Measurements from ENCODE around the gene PSME1. TPM values are rescaled to one million over a fixed set of nuclear protein-coding genes. Genes with fewer than 3 reads are reported as not detected.

Gene PSME1
- total RNA-seq, 1 experiment from 2014 or later = 76.8 TPM

DNA sequence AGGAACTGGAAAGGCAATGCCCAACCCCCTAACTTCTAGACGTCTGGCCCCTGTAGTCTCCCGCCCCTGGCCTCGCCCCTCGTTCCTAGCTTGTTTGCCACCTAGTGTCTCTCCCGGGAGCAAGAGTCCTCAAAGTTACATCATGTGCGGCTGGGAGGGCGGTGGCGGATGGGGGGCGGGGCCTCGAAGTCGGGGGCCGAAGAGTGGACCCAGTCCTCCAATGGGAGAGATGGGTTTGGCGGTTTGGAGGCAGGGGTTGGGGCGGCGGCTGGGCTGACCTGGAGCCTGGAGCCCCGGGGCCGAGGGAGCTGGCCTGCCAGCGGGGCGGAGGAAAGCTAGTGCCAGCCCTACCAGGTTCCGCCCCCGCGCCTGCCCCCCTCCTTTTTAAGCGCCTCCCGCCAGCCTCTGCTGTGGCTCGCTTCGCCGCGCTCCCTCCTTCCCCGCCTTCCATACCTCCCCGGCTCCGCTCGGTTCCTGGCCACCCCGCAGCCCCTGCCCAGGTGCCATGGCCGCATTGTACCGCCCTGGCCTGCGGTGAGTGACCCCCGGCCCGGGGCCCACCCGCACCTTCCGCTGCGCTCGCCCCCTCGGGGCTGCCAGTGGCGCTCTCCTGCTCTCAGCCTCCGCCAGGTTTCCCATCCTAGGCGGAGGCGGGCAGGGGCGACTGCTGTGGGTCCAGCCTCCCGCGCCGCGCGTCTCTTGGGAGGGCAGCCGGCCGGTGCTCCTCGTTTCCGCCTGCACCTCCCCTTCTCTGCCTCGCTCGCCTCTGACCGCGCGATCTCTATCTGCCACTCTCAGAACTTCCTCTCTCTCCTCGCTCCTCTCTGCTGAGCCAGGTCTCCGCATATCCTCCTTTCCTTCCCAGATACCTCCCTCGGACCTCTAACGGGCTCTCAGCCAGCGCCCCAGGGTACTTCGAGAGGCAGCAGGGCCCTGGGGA, 41.8 kb upstream of the PSME1 start, which contains the start of gene PCK2 (continued):
- TF ChIP-seq, protein P1, sequence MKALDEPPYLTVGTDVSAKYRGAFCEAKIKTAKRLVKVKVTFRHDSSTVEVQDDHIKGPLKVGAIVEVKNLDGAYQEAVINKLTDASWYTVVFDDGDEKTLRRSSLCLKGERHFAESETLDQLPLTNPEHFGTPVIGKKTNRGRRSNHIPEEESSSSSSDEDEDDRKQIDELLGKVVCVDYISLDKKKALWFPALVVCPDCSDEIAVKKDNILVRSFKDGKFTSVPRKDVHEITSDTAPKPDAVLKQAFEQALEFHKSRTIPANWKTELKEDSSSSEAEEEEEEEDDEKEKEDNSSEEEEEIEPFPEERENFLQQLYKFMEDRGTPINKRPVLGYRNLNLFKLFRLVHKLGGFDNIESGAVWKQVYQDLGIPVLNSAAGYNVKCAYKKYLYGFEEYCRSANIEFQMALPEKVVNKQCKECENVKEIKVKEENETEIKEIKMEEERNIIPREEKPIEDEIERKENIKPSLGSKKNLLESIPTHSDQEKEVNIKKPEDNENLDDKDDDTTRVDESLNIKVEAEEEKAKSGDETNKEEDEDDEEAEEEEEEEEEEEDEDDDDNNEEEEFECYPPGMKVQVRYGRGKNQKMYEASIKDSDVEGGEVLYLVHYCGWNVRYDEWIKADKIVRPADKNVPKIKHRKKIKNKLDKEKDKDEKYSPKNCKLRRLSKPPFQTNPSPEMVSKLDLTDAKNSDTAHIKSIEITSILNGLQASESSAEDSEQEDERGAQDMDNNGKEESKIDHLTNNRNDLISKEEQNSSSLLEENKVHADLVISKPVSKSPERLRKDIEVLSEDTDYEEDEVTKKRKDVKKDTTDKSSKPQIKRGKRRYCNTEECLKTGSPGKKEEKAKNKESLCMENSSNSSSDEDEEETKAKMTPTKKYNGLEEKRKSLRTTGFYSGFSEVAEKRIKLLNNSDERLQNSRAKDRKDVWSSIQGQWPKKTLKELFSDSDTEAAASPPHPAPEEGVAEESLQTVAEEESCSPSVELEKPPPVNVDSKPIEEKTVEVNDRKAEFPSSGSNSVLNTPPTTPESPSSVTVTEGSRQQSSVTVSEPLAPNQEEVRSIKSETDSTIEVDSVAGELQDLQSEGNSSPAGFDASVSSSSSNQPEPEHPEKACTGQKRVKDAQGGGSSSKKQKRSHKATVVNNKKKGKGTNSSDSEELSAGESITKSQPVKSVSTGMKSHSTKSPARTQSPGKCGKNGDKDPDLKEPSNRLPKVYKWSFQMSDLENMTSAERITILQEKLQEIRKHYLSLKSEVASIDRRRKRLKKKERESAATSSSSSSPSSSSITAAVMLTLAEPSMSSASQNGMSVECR (CRISPR knock-in tag; IDR thresholded peaks at IDR 0.05; ENCODE audit: borderline replicate concordance) = no peak; the same call in 1 of the 2 replicates
- TF ChIP-seq ETV6 (CRISPR knock-in tag; IDR thresholded peaks at IDR 0.05) (peak; percentile 61; the same call in 1 of the 2 replicates), FOXP1 (CRISPR knock-in tag; IDR thresholded peaks at IDR 0.05; ENCODE audit: borderline replicate concordance) (peak; percentile 90; the same call in 1 of the 2 replicates), TEAD4 (CRISPR knock-in tag; IDR thresholded peaks at IDR 0.05) (peak; percentile 25; the same call in 1 of the 2 replicates), ZBTB21 (CRISPR knock-in tag; IDR thresholded peaks at IDR 0.05; ENCODE audit: borderline replicate concordance) (no peak), NFE2L1 (CRISPR knock-in tag; IDR thresholded peaks at IDR 0.05) (no peak; the same call in 1 of the 2 replicates), OVOL2 (CRISPR knock-in tag; IDR thresholded peaks at IDR 0.05; ENCODE audit: borderline replicate concordance) (no peak), SOX15 (CRISPR knock-in tag; IDR thresholded peaks at IDR 0.05) (no peak), JUN (CRISPR knock-in tag; IDR thresholded peaks at IDR 0.05) (no peak), ZNF138 (CRISPR knock-in tag; conservative IDR thresholded peaks at IDR 0.05) (no peak; the same call in 1 of the 2 replicates), MYBL2 (CRISPR knock-in tag; IDR thresholded peaks at IDR 0.05) (no peak), RELA (CRISPR knock-in tag; IDR thresholded peaks at IDR 0.05; ENCODE audit: borderline replicate concordance) (peak; percentile 72; the same call in 1 of the 2 replicates), KAT7 (CRISPR knock-in tag; IDR thresholded peaks at IDR 0.05; ENCODE audit: borderline replicate concordance) (peak; percentile 88), CBFB (CRISPR knock-in tag; IDR thresholded peaks at IDR 0.05; ENCODE audit: low read depth) (no peak)
- TF ChIP-seq, protein P2, sequence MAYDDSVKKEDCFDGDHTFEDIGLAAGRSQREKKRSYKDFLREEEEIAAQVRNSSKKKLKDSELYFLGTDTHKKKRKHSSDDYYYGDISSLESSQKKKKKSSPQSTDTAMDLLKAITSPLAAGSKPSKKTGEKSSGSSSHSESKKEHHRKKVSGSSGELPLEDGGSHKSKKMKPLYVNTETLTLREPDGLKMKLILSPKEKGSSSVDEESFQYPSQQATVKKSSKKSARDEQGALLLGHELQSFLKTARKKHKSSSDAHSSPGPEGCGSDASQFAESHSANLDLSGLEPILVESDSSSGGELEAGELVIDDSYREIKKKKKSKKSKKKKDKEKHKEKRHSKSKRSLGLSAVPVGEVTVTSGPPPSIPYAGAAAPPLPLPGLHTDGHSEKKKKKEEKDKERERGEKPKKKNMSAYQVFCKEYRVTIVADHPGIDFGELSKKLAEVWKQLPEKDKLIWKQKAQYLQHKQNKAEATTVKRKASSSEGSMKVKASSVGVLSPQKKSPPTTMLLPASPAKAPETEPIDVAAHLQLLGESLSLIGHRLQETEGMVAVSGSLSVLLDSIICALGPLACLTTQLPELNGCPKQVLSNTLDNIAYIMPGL (CRISPR knock-in tag; IDR thresholded peaks at IDR 0.05) = no peak; the same call in 1 of the 2 replicates
- TF ChIP-seq, protein P3, sequence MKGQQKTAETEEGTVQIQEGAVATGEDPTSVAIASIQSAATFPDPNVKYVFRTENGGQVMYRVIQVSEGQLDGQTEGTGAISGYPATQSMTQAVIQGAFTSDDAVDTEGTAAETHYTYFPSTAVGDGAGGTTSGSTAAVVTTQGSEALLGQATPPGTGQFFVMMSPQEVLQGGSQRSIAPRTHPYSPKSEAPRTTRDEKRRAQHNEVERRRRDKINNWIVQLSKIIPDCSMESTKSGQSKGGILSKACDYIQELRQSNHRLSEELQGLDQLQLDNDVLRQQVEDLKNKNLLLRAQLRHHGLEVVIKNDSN (CRISPR knock-in tag; IDR thresholded peaks at IDR 0.05) = no peak
- TF ChIP-seq, protein P4, sequence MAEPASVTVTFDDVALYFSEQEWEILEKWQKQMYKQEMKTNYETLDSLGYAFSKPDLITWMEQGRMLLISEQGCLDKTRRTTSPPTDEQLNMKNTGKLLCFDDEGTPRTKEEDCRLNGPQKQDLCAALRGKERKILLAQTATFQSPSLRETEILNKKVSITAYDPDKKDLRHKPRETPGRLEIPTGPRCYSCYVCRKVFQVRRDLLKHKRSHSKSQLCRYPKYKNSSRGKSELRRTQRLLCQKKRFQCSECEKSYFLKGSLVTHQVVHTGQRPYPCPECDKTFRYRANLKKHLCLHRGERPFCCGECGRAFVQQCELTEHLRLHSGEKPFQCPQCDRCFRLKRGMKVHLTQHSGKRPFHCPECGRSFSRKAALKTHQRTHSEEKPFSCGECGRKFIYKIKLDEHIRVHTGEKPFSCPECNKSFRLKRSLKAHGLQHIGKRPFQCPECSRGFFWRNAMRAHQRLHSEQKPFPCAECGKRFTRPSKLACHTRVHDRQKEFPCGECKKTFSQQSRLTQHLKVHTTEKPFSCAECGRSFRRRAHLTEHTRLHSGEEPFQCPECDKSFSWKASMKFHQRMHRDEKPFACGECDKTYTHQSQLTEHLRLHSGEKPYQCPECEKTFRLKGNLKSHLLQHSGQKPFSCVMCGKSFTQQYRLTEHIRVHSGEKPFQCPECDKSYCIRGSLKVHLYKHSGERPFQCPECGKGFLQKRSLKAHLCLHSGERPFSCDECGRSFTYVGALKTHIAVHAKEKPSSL (CRISPR knock-in tag; conservative IDR thresholded peaks at IDR 0.05) = no peak
- TF ChIP-seq, protein P5, sequence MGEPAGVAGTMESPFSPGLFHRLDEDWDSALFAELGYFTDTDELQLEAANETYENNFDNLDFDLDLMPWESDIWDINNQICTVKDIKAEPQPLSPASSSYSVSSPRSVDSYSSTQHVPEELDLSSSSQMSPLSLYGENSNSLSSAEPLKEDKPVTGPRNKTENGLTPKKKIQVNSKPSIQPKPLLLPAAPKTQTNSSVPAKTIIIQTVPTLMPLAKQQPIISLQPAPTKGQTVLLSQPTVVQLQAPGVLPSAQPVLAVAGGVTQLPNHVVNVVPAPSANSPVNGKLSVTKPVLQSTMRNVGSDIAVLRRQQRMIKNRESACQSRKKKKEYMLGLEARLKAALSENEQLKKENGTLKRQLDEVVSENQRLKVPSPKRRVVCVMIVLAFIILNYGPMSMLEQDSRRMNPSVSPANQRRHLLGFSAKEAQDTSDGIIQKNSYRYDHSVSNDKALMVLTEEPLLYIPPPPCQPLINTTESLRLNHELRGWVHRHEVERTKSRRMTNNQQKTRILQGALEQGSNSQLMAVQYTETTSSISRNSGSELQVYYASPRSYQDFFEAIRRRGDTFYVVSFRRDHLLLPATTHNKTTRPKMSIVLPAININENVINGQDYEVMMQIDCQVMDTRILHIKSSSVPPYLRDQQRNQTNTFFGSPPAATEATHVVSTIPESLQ (CRISPR knock-in tag; IDR thresholded peaks at IDR 0.05) = no peak
- TF ChIP-seq, protein P6, sequence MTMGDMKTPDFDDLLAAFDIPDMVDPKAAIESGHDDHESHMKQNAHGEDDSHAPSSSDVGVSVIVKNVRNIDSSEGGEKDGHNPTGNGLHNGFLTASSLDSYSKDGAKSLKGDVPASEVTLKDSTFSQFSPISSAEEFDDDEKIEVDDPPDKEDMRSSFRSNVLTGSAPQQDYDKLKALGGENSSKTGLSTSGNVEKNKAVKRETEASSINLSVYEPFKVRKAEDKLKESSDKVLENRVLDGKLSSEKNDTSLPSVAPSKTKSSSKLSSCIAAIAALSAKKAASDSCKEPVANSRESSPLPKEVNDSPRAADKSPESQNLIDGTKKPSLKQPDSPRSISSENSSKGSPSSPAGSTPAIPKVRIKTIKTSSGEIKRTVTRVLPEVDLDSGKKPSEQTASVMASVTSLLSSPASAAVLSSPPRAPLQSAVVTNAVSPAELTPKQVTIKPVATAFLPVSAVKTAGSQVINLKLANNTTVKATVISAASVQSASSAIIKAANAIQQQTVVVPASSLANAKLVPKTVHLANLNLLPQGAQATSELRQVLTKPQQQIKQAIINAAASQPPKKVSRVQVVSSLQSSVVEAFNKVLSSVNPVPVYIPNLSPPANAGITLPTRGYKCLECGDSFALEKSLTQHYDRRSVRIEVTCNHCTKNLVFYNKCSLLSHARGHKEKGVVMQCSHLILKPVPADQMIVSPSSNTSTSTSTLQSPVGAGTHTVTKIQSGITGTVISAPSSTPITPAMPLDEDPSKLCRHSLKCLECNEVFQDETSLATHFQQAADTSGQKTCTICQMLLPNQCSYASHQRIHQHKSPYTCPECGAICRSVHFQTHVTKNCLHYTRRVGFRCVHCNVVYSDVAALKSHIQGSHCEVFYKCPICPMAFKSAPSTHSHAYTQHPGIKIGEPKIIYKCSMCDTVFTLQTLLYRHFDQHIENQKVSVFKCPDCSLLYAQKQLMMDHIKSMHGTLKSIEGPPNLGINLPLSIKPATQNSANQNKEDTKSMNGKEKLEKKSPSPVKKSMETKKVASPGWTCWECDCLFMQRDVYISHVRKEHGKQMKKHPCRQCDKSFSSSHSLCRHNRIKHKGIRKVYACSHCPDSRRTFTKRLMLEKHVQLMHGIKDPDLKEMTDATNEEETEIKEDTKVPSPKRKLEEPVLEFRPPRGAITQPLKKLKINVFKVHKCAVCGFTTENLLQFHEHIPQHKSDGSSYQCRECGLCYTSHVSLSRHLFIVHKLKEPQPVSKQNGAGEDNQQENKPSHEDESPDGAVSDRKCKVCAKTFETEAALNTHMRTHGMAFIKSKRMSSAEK (CRISPR knock-in tag; IDR thresholded peaks at IDR 0.05; ENCODE audit: borderline replicate concordance) = 0 out of 2 replicates have a peak, but pooled peaks have one; percentile 56
- TF ChIP-seq, protein P7, sequence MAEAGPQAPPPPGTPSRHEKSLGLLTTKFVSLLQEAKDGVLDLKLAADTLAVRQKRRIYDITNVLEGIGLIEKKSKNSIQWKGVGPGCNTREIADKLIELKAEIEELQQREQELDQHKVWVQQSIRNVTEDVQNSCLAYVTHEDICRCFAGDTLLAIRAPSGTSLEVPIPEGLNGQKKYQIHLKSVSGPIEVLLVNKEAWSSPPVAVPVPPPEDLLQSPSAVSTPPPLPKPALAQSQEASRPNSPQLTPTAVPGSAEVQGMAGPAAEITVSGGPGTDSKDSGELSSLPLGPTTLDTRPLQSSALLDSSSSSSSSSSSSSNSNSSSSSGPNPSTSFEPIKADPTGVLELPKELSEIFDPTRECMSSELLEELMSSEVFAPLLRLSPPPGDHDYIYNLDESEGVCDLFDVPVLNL (CRISPR knock-in tag; IDR thresholded peaks at IDR 0.05; ENCODE audit: borderline replicate concordance, low read depth) = peak; percentile 91

Data from WTC11 (cell line).